Occipital lobe (tissue), 2 donors: Measurements from ENCODE around the gene POMGNT2. TPM values are rescaled to one million over a fixed set of nuclear protein-coding genes. Genes with fewer than 3 reads are reported as not detected.
"Not testable (repeated sequence)": the region's sequence is repeated elsewhere in the genome, so short reads cannot be mapped to it uniquely, and the experiment has no call there.

ENCODE experiments used
- DNase-seq: peaks from one replicate; lab custom pipeline; 2025; lab: John Stamatoyannopoulos, UW
- total RNA-seq: library from RNA; depleted of rRNA; stranded (reverse); fragments of >200 nt; gene quantifications from one replicate; pipeline ENCODE4 v1.2.3, GENCODE V29; 2014

Gene POMGNT2
- total RNA-seq, 1 donor from 2014 or later: 15.9 TPM

DNA sequence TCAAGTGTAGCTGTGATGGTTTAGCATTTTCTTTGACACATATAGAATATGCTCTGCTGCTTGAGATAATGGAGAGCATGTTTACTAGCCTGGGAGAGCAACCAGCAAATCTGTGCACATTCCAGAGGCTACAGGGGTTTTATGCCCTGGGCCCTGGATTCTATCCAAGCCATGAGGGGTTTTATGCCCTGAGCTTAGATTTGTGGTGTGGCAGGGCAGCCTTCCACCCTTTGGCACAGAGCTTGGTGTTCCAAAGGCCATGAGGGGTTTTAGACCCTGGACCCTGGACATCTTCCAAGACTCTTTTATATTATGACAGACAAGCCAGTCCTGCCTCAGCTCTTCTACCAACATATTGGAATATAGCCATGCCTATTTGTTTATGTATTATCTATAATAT lies 60.8 kb downstream of the POMGNT2 start:
- not testable (repeated sequence) for DNase-seq

DNA sequence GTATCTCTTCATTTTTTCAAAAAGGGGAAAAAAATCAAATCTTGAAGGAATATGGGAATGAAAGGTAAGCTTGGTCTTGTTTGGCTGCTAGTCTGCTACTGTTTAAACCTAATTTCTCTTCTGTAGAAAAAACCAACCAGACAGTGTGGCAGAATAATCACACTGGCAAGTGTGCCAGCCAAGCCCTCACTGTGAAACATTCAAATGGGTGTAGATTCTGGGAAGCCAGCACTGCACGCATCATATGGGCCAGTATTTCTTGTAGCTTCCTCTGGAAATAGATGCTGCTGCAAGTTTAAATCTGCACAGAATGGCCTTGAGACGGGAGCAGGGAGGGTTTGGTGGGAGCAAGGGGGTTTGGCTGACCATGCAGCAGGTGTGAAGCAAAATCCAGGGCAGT lies 62.1 kb downstream of the POMGNT2 start:
- DNase-seq: peak; percentile 27

DNA sequence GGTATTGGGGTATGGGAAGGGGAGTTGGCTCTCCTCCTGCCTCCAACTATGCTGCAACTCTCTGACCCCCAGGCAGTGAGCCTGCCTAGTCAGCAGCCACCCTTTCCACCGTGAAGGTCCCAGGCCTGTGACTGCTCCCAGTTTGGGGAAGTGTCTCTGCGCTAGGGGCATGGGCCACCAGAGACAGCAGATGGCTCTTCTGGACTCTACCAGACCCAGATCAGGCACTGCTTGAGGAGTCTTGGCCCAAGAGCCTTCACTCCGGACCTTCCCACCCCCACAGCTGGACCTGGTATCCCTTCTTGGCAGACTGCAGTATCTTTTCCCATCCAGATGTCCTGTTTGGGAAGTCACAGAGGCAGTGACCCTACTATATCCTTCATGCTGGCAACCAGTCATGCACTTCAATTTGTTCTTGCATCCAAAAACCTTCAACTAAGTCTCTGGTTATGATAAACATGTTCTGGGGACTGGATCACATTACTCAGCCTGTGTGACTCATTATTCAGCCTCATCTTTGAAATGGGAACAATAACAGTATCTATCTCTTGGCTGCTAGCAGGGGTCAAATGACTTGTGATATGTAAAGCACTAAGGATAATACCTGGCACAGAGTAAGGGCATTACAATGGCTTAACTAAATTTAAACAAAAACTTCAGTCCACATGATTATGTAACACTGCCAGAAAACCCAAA lies 62.7 kb downstream of the POMGNT2 start:
- DNase-seq: no peak

DNA sequence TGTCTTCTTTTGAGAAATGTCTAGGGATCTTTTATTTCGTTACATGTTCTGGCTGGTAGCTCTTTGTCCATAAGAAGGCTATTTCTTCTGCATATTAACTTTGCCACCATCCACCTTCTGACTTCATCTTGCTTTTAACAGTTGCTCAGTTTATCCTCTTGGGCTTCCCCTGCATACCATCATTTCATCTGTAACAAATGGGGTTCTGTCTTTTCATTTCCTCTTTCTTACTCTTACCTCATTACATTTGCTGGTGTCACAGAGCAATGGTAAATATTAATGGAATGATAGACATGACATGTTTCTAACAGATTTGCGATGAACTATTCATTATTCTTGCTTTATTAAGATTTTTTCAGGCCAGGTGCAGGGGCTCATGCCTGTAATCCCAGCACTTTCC lies 64.4 kb downstream of the POMGNT2 start:
- DNase-seq: no peak

DNA sequence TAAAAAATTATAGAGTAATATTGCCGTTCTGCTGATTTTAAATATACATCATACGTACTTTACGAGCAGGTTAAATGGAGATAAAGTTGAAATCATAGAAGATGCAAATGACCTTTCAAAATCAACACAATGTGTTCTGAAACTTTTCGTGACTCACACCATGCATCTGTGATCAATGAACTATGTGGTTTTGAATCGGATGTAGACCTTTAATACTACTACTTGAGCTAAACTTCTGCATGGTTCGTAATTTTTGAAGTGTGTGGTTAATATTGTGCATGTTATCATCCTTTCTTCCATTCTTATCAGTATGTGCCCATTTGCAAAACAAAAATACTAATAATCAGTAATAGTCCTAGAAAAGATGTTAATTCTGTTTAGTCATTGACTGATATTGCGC lies 67.9 kb downstream of the POMGNT2 start:
- DNase-seq: no peak

DNA sequence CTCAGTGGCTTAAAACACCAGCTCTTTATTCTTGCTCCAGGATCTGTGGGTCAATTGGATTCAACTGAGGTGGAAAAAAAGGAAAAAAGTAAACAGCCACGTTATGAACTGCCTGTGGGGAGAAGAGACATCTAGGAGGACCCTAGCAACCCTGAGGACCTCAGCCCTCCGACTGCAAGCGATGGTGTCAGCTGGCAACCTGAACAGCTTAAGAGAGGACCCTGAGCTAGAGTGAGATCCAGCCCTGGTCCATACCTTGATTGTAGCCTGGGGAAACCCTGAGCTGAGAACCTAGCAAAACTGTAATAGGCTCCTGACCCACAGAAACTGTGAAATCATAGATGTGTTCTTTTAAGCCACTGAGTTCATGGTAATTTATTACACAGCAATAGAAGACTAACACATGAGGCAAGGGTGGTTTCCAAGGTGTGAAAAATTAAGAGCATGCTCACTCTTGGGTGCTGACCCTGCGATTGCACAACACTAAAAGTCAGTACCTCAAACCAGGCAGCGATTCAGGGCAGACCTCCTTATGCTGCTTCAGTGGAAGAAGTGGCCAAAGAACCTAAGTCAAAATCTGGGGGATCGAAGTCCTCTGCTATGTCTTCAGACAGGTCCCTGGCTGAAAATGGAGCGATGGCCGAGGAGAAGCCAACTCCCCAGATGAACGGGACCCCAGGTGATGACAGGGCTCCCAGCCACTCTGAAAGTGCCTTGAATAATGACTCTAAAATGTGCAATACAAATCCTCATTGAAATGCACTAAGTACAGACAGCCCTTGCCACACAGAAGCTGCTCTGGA lies 69.1 kb downstream of the POMGNT2 start:
- no peak for DNase-seq

DNA sequence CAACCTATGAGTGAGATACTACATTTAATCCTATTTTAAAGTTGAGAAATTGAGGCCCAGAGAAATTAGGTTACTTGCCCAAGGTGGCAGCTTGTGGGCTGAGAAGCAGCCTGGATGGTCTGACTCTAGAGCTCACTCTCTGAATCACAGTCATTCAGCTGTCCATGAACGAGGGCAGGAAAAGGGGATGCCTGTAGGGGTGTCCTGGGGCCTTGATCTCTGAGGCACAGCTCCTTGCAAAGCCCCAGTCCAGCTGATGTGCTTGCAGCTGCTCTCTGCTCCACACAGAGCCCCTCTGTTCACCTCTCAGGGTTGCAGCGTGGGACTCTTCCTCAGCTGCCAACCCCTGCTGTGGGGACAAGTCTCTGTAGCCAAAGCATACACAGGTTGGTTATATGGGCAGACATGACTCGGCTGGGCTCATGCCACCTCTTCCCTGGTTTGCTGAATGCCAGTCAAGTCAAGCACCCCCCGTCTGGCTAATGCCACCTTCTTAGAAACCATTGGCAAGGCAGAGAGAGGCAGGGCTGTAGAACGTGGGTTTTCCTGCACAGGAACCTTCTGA lies 70.0 kb downstream of the POMGNT2 start:
- DNase-seq: no peak

DNA sequence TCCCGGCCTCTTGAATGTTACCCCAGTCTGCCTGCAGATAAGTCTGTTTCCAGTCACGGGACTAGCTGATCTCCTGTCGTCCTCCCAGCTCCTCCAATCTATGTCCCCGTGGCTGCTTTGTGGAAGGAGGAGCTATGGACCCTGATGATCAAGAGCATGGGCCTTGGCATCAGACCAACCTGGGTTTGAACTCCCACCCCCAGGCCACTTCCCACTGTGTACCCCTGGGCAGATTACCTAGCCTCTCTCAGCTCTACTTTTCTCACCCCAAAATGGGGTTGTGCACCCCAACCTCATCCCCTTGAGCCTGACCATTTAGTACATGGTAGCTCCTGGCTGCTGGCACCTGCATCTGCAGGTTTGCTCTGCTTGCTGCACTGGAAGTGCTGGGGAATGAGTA lies 71.0 kb downstream of the POMGNT2 start:
- no peak for DNase-seq

DNA sequence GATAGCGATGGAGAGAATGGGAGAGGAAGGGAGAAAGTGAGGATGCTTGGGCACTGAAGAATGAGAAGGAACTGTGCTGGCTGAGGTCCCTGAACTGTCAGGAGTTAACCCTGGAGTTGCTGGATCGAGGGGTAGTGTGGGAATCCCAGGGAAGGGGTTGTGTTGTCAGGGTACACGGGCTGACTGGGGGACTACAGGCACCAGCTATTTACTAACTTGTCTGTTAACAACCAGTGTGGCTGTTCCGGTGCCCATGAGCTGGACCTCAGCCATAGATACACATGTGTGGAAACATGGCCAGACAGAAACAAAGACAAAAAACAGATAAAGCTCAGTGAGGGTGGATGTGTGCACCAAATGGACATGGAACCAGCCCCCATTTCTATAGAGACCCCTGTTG lies 71.7 kb downstream of the POMGNT2 start:
- no peak for DNase-seq

DNA sequence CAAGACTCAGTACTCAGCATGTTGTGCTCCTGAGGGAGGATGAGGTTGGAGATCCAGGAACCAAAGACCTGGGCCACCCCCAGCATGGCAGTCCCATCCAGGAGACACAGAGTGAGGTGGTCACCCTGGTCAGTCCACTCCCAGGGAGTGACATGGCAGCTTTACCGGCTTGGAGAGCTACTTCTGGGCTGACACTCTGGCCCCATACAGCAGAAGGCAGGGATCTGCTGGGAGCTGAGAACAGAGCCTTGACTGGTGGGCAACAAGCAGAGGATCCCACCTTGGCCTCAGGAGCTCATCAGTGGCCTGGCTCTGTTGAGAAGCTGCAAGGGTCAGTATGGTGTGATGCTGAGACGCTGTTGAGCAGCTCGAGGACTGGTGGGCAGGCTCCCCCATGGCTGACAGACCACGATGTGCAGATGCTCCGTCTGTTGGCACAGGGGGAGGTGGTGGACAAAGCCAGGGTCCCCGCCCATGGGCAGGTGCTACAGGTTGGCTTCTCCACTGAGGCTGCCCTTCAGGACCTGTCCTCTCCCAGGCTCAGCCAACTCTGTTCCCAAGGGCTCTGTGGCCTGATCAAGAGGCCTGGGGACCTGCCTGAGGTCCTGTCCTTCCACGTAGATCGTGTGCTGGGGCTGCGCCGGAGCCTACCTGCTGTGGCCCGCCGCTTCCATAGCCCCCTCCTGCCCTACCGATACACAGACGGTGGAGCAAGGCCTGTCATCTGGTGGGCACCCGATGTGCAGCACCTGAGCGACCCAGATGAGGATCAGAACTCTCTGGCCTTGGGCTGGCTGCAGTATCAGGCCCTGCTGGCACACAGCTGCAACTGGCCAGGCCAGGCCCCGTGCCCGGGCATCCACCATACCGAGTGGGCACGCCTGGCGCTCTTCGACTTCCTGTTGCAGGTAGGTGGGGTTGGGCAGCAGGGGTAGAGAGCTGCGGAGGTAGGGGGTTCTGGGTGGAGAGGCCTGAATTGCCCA lies 72.9 kb downstream of the POMGNT2 start:
- DNase-seq: no peak

DNA sequence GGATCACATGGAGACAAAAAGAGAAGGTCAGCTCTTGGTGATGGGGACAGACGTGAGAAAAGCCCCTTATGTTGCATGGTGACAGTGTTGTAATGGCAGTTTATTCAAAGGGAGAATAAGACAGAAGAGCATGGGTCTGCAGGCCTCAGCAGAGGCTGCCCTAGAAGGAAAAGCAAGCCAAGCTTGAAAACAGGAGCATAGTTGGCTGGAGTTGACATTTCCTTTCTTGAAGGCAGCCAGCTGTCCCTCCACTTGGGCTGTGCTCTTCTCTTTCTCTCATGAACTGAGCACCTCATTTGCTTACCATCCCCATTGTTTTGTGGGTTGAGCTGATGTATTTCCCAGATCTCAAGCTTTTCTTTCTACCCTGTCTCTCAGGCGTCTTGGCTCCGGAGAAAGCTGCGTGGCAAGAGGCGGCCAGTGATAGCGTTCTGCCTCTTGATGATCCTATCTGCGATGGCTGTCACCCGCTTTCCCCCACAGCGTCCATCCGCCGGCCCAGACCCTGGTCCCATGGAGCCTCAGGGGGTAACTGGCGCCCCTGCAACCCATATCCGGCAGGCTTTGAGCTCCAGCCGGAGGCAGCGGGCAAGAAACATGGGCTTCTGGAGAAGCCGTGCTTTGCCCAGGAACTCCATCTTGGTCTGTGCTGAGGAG lies 73.9 kb downstream of the POMGNT2 start:
- no peak for DNase-seq

DNA sequence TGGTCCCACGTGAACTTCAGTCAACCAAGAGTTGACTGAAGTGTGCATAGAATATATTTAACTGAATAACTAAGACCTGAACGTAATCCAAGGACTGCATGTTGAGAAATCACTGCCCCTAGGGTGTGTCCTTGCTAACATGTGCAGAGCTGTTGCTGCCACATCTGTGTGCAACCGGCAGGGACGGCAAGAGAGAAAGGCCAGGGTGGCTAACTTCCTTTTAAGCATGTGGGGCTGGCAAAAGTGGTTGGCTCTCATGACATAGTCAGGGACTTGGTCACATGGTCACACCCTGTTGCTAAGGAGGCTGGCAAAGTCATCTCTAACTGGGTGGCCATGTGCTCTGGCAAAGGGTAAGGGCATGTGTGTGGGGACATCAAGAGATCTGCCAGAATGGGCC lies 74.4 kb downstream of the POMGNT2 start:
- no peak for DNase-seq

DNA sequence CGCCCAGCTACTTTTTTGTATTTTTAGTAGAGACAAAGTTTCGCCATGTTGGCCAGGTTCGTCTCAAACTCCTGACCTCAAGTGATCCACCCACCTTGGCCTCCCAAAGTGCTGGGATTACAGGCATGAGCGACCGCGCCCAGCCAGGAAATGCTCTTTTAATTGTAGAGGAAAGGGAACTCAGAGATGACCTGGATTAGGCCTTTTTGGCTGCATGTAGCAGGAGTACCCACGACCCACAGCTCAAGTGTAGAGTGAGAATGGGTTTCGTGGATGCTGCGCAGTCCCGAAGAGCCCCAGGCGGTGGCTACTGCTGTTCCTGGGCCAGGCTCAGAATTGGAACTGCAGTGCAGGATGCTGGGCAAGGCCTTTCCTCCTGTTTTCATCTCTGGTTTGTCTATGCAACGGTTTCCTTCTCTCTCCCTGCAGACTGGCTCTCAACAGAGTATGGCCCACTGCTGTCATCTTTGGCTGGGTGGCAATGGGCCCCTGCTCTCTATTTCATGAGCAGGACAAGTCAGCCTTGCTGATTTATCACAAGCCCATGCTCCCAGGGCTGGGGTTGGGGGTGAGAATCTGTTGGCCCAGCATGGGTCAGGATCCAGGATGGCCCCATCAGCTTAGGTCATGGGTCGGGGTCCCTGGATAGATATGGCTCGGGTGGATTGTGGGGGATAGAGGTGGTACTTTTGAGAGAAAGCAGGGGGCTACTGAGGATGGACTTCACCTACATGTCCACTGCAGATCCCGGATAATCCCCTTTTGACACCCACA lies 75.5 kb downstream of the POMGNT2 start:
- DNase-seq: no peak

Other genes with a start within 250 kb of the POMGNT2 start
- not detected for gene CYP8B1, start 230.2 kb downstream of the POMGNT2 start, total RNA-seq
- gene ZNF662, start 199.9 kb downstream of the POMGNT2 start, total RNA-seq: 20.4 TPM
- 8.4 TPM for gene GASK1A, start 126.8 kb downstream of the POMGNT2 start, total RNA-seq
- gene SNRK, start 180.5 kb upstream of the POMGNT2 start, total RNA-seq: 77.5 TPM